PC-3 (cell line): ENCODE data around the gene AMN. TPM values are rescaled to one million over a fixed set of nuclear protein-coding genes. Genes with fewer than 3 reads are reported as not detected.

ENCODE experiments used
- ATAC-seq: fragments of 200-7000 bp; cut with Tn5 transposase; 2 replicates; pipeline ENCODE4 v1.9.1; 2020; ENCODE audit warnings: mild to moderate bottlenecking, moderate library complexity
- BruUV-seq: library from RNA; stranded (reverse); fragments of 400-500 nt; replicated peaks from 2 replicates; lab custom pipeline; 2021; lab: Mats Ljungman, UMichigan
- CTCF ChIA-PET: fragments of 300-600 bp; sonication (Branson Sonifier 250); formaldehyde crosslinking; loops from one replicate; lab custom pipeline; 2022; ENCODE audit warnings: antibody characterized with exemption; lab: Charles Lee
- POLR2A ChIA-PET: fragments of 300-600 bp; sonication (Branson Sonifier 250); formaldehyde crosslinking; loops from one replicate; lab custom pipeline; 2022; ENCODE audit warnings: antibody characterized with exemption; ENCODE audit not compliant: unreplicated experiment; lab: Charles Lee
- DNase-seq: peaks from one replicate; pipeline ENCODE4 v3.0.0-alpha.2; 2015
- H2AFZ ChIP-seq: fragments of 300-600 bp; sonication (generic); 2 replicates; pipeline ENCODE4 v1.6.0; 2016; ENCODE audit warnings: antibody characterized with exemption, low read length
- H3F3A ChIP-seq: fragments of 300-600 bp; sonication (generic); one replicate; pipeline ENCODE4 v1.6.0; 2017; ENCODE audit warnings: antibody characterized with exemption, low read length, control low read depth, mild to moderate bottlenecking; ENCODE audit not compliant: unreplicated experiment
- H3K27ac ChIP-seq: fragments of 300-600 bp; sonication (generic); 2 replicates; pipeline ENCODE4 v1.5.1; 2016; ENCODE audit warnings: mild to moderate bottlenecking, low read length
- H3K27me3 ChIP-seq: fragments of 300-600 bp; sonication (generic); 2 replicates; pipeline ENCODE4 v1.6.1; 2016; ENCODE audit warnings: low read length, mixed read lengths
- H3K36me3 ChIP-seq: fragments of 300-600 bp; sonication (generic); 2 replicates; pipeline ENCODE4 v1.6.1; 2016; ENCODE audit warnings: low read depth, mixed run types, low read length, mixed read lengths
- H3K4me1 ChIP-seq: fragments of 300-600 bp; sonication (generic); 2 replicates; pipeline ENCODE4 v1.5.1; 2016; ENCODE audit warnings: low read length; ENCODE audit not compliant: insufficient read depth
- H3K4me2 ChIP-seq: fragments of 300-600 bp; sonication (generic); 2 replicates; pipeline ENCODE4 v1.6.0; 2016; ENCODE audit warnings: low read length
- H3K4me3 ChIP-seq: fragments of 300-600 bp; sonication (generic); 2 replicates; pipeline ENCODE4 v1.5.1; 2016; ENCODE audit warnings: mild to moderate bottlenecking, low read length, mixed read lengths
- H3K79me2 ChIP-seq: fragments of 300-600 bp; sonication (generic); 2 replicates; pipeline ENCODE4 v1.6.1; 2017; ENCODE audit warnings: low read length, mixed read lengths
- H3K9ac ChIP-seq: fragments of 300-600 bp; sonication (generic); 2 replicates; pipeline ENCODE4 v1.6.0; 2016; ENCODE audit warnings: mild to moderate bottlenecking, low read length
- H3K9me2 ChIP-seq: fragments of 300-600 bp; sonication (generic); replicated peaks from 2 replicates; pipeline ENCODE4 v1.6.1; 2016; ENCODE audit warnings: mixed run types, low read length, mixed read lengths
- H3K9me3 ChIP-seq: fragments of 300-600 bp; sonication (generic); 2 replicates; pipeline ENCODE4 v1.6.1; 2016; ENCODE audit warnings: low read length, mixed read lengths
- H4K20me1 ChIP-seq: fragments of 300-600 bp; sonication (generic); 2 replicates; pipeline ENCODE4 v1.6.1; 2016; ENCODE audit warnings: low read length, mixed read lengths
- CTCF ChIP-seq: fragments of 300-600 bp; sonication (generic); conservative IDR thresholded peaks from 2 replicates; pipeline ENCODE4 v1.5.1; 2017; ENCODE audit warnings: antibody characterized with exemption, low read depth, mild to moderate bottlenecking, low read length
- EZH2 ChIP-seq: fragments of 300-600 bp; sonication (generic); IDR thresholded peaks from one replicate; pipeline ENCODE4 v1.6.1; 2017; ENCODE audit warnings: antibody characterized with exemption, mild to moderate bottlenecking, low read length; ENCODE audit not compliant: unreplicated experiment
- EZH2phosphoT487 ChIP-seq: fragments of 300-600 bp; sonication (generic); IDR thresholded peaks from 2 replicates; pipeline ENCODE4 v1.6.1; 2018; ENCODE audit warnings: mild to moderate bottlenecking, antibody characterized with exemption, low read length, borderline replicate concordance
- intact Hi-C: fragments of 100-400 bp; cut with micrococcal nuclease; formaldehyde crosslinking; loops from 2 replicates; pipeline ENCODE4 v1.9.0; 2023
- total RNA-seq: library from RNA; depleted of rRNA; stranded (reverse); fragments of >200 nt; gene quantifications from 2 replicates; pipeline ENCODE4 v1.2.3, GENCODE V29; 2014

The AMN gene
- total RNA-seq, 1 experiment from 2014 or later: not detected

GRCh38 chr14:102927878-102928411 lies 5.5 kb downstream of the AMN start:
- no peaks in the 10 kb centered on the region for H3K9me3 ChIP-seq
- POLR2A ChIA-PET: no interaction called here
- no peak for TF ChIP-seq CTCF
- no peak for TF ChIP-seq EZH2phosphoT487
- TF ChIP-seq EZH2: no peak
- H3K36me3 ChIP-seq: no peaks in the 10 kb centered on the region
- no peak overlapping the region for H3K9ac ChIP-seq
- no peak overlapping the region for H3K27ac ChIP-seq
- peaks cover 8% of the 10 kb centered on the region; the same call in 1 of the 2 replicates for H3K4me1 ChIP-seq
- ATAC-seq: no peak
- no peak overlapping the region for H3K4me2 ChIP-seq
- H3K79me2 ChIP-seq: no peaks in the 10 kb centered on the region
- no peak overlapping the region for H3K4me3 ChIP-seq
- H3K27me3 ChIP-seq: peaks cover 5% of the 10 kb centered on the region
- BruUV-seq: no TSS peak
- no peaks in the 10 kb centered on the region for H3K9me2 ChIP-seq
- intact Hi-C loops: no loop called here
- CTCF ChIA-PET: no interaction called here
- no peak overlapping the region for H2AFZ ChIP-seq
- H4K20me1 ChIP-seq: no peaks in the 10 kb centered on the region
- DNase-seq: no peak
- no peaks in the 10 kb centered on the region for H3F3A ChIP-seq

- no peaks in the 10 kb centered on the region for H3K79me2 ChIP-seq
- H3K36me3 ChIP-seq: no peaks in the 10 kb centered on the region; the same call in 1 of the 2 replicates
- intact Hi-C loops: no loop called here
- H3K9ac ChIP-seq: no peak overlapping the region
- H3K4me2 ChIP-seq: no peak overlapping the region
- ChIA-PET POLR2A (no interaction called here), CTCF (no interaction called here)
- no TSS peak for BruUV-seq
- TF ChIP-seq CTCF (no peak), EZH2phosphoT487 (no peak), EZH2 (no peak)
- no peak overlapping the region for H2AFZ ChIP-seq
- H4K20me1 ChIP-seq: no peaks in the 10 kb centered on the region
- no peaks in the 10 kb centered on the region for H3K9me2 ChIP-seq
- H3K4me3 ChIP-seq: no peak overlapping the region
- H3K4me1 ChIP-seq: peaks cover 8% of the 10 kb centered on the region; the same call in 1 of the 2 replicates
- no peak overlapping the region for H3K27ac ChIP-seq
- no peak for DNase-seq
- no peaks in the 10 kb centered on the region for H3F3A ChIP-seq
- no peaks in the 10 kb centered on the region for H3K9me3 ChIP-seq
- H3K27me3 ChIP-seq: peaks cover 5% of the 10 kb centered on the region
- no peak for ATAC-seq
Measured at GRCh38 chr14:102928412-102929240, 6.2 kb downstream of the AMN start.
